Measurements from ENCODE around the gene BEGAIN. TPM values are rescaled to one million over a fixed set of nuclear protein-coding genes. Genes with fewer than 3 reads are reported as not detected.

The BEGAIN gene
- total RNA-seq, 2 donors from 2014 or later = 0.91 to 1.3 TPM

DNA sequence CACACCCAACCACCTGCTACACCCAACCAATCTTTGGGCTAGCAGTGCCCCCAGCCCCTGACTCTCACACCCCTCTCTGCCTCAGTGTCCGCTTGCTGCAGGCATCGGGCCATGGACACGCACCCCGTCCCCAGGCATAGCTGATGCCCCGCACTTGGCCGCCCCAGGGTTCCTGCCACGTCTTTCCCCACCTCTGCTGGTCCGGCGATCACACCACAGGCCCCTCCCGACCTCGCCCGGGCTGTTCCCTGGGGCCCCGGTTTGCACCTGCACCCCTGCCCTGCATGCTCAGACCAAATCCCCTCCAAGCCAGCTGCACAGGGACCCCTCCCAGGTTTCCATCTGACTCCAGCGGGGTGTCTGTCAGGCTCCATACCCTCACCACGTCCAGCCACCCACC lies 38.3 kb downstream of the BEGAIN start:
- Mint-ChIP-seq H3K27ac (no peak overlapping the region), H3K36me3 (ENCODE audit: low read depth) (no peaks in the 10 kb centered on the region), H3K4me1 (peaks cover 3% of the 10 kb centered on the region), H3K9me3 (no peaks in the 10 kb centered on the region), H3K27me3 (ENCODE audit: insufficient read depth) (peaks cover 7% of the 10 kb centered on the region), H3K4me3 (no peak overlapping the region)
- H3K27me3 ChIP-seq (ENCODE audit: control insufficient read depth, insufficient read depth, low read length, poor library complexity, severe bottlenecking) = peaks cover 16% of the 10 kb centered on the region
- H3K4me3 ChIP-seq (ENCODE audit: low read length) = no peak overlapping the region
- TF ChIP-seq CTCF (conservative IDR thresholded peaks at IDR 0.05) = no peak
- H3K27ac ChIP-seq (ENCODE audit: low read depth, low read length) = no peak overlapping the region
- 87 to 91% methylated on average over 10 to 15 of the region's 15 CpGs for WGBS, 2 experiments (ENCODE audit: insufficient coverage in 1 of 2, insufficient read length in 1 of 2)
- DNase-seq = no peak
- no peaks in the 10 kb centered on the region for H3K4me1 ChIP-seq (ENCODE audit: control insufficient read depth, insufficient read depth, low read length)
- no peaks in the 10 kb centered on the region for H3K9me3 ChIP-seq (ENCODE audit: control insufficient read depth, low read length)
- no peak overlapping the region for H3K9ac ChIP-seq (ENCODE audit: extremely low read depth, low read length, poor library complexity, severe bottlenecking)
- H3K36me3 ChIP-seq (ENCODE audit: control insufficient read depth, insufficient read depth, low read length) = no peaks in the 10 kb centered on the region

- Mint-ChIP-seq H3K27me3 (ENCODE audit: insufficient read depth) (peaks cover 7% of the 10 kb centered on the region), H3K9me3 (no peaks in the 10 kb centered on the region), H3K36me3 (ENCODE audit: low read depth) (no peaks in the 10 kb centered on the region), H3K27ac (no peak overlapping the region), H3K4me3 (no peak overlapping the region), H3K4me1 (peaks cover 3% of the 10 kb centered on the region)
- Histone ChIP-seq H3K27me3 (ENCODE audit: control insufficient read depth, insufficient read depth, low read length, poor library complexity, severe bottlenecking) (peaks cover 16% of the 10 kb centered on the region), H3K9ac (ENCODE audit: extremely low read depth, low read length, poor library complexity, severe bottlenecking) (no peak overlapping the region), H3K36me3 (ENCODE audit: control insufficient read depth, insufficient read depth, low read length) (no peaks in the 10 kb centered on the region), H3K4me3 (ENCODE audit: low read length) (no peak overlapping the region), H3K4me1 (ENCODE audit: control insufficient read depth, insufficient read depth, low read length) (no peaks in the 10 kb centered on the region), H3K27ac (ENCODE audit: low read depth, low read length) (no peak overlapping the region), H3K9me3 (ENCODE audit: control insufficient read depth, low read length) (no peaks in the 10 kb centered on the region)
- no peak for TF ChIP-seq CTCF (conservative IDR thresholded peaks at IDR 0.05)
- 78% methylated on average over 5 of the region's 5 CpGs; no CpG with 5 or more reads in 1 of the 2 experiments for WGBS, 2 experiments (ENCODE audit: insufficient coverage in 1 of 2, insufficient read length in 1 of 2)
- no peak for DNase-seq
These were observed 38.9 kb downstream of the BEGAIN start for GRCh38 chr14:100548295-100548655.

DNA sequence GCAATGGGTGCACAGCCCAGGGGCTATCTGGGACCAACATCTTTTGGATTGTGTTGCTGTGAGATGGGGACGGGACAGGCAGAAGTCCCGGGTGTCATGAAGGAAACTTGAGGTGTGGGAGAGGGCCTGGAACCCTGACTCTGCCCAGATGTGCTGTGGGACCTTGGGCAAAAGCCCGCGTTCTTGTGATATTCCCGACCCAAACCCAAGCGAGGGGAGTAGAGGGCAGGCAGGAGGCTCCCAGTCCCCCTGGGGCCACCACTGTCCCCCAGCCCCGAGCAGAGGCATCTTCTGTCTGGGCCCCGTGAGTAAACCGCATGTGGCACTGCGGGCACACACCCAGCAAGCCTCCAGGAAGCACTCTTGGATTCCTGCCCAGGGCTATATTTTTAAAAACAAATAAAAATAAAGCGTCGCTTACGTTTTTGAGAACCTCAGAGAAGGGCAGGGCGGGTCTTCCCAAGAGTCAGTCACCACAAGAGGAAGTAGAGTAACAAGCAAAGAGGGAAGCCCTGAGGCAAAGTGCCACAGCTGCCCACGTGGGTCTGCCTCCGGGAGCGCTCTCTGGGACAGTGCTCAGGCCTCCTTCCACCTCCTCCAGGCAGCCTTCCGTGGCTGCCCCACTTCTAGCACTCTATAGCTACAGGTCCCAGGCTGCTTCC lies 39.5 kb downstream of the BEGAIN start:
- H3K4me1 Mint-ChIP-seq = peaks cover 3% of the 10 kb centered on the region
- H3K36me3 ChIP-seq (ENCODE audit: control insufficient read depth, insufficient read depth, low read length) = no peaks in the 10 kb centered on the region
- DNase-seq = no peak
- H3K9me3 ChIP-seq (ENCODE audit: control insufficient read depth, low read length) = no peaks in the 10 kb centered on the region
- WGBS, 2 experiments (ENCODE audit: insufficient coverage in 1 of 2, insufficient read length in 1 of 2) = 90 to 91% methylated on average over 14 to 18 of the region's 18 CpGs
- no peak overlapping the region for H3K27ac Mint-ChIP-seq
- no peaks in the 10 kb centered on the region for H3K36me3 Mint-ChIP-seq (ENCODE audit: low read depth)
- no peak overlapping the region for H3K9ac ChIP-seq (ENCODE audit: extremely low read depth, low read length, poor library complexity, severe bottlenecking)
- H3K4me3 ChIP-seq (ENCODE audit: low read length) = no peak overlapping the region
- H3K27me3 Mint-ChIP-seq (ENCODE audit: insufficient read depth) = peaks cover 7% of the 10 kb centered on the region
- H3K27ac ChIP-seq (ENCODE audit: low read depth, low read length) = no peak overlapping the region
- no peaks in the 10 kb centered on the region for H3K4me1 ChIP-seq (ENCODE audit: control insufficient read depth, insufficient read depth, low read length)
- H3K27me3 ChIP-seq (ENCODE audit: control insufficient read depth, insufficient read depth, low read length, poor library complexity, severe bottlenecking) = peaks cover 16% of the 10 kb centered on the region
- no peaks in the 10 kb centered on the region for H3K9me3 Mint-ChIP-seq
- TF ChIP-seq CTCF (conservative IDR thresholded peaks at IDR 0.05) = no peak
- H3K4me3 Mint-ChIP-seq = no peak overlapping the region
